Stimulated activated CD4-positive, alpha-beta T cell treated with anti-CD3 and anti-CD28 coated beads, Interleukin-4, amount 100 ng/mL, for 48 hours (primary cell): ENCODE measurements around the gene SFMBT1.

Experiments used
- DNase-seq, 2 donors: peaks; one replicate each; pipeline ENCODE4 v3.0.0-alpha.2; 2020; ENCODE audit warnings: low read depth in 2 of 2

SFMBT1 gene, protein sequence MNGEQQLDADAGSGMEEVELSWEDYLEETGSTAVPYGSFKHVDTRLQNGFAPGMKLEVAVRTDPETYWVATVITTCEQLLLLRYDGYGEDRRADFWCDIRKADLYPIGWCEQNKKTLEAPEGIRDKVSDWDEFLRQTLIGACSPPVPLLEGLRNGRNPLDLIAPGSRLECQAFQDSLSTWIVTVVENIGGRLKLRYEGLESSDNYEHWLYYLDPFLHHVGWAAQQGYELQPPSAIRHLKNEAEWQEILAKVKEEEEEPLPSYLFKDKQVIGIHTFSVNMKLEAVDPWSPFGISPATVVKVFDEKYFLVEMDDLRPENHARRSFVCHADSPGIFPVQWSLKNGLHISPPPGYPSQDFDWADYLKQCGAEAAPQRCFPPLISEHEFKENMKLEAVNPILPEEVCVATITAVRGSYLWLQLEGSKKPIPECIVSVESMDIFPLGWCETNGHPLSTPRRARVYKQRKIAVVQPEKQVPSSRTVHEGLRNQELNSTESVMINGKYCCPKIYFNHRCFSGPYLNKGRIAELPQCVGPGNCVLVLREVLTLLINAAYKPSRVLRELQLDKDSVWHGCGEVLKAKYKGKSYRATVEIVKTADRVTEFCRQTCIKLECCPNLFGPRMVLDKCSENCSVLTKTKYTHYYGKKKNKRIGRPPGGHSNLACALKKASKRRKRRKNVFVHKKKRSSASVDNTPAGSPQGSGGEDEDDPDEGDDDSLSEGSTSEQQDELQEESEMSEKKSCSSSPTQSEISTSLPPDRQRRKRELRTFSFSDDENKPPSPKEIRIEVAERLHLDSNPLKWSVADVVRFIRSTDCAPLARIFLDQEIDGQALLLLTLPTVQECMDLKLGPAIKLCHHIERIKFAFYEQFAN

DNA sequence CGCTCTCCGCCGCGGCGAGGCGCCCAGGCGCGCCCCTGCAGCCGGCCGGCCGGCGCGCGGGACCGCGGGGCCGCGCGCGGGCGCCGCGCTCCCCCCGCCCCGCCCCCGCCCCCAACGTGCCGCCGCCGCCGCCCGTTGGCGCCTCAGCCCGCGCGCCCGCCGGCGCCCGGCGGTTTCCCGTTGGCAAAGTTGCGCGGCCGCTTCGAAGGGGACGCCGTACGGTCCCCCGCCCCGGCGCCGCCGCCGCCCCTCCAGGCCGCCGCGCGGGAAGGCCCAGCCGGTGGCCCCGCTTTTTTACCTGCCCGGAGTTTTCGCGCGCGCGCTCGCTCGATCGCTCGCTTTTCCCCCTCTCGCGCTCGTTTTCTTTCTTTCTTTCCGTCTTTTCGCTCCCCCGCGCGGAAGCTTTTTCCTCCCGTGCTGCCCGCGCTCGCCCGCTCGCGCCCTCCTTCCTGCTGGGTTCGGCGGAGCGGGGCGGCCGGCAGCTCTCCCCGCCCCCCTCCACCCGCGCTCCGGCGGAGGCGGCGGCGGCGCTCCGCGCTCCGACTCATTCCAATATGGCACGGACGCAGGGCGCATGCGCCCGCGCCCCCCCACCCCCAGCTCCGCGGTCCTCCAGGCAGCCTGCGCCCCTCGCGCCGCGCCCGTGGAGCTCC, at the start of gene SFMBT1:
Gene SFMBT1, minus strand, starts transcription at position 556 of the 653 bp plus-strand sequence. CDS start 76,945 bp downstream, outside the sequence.
- peak; percentile 63 to 71 for DNase-seq

DNA sequence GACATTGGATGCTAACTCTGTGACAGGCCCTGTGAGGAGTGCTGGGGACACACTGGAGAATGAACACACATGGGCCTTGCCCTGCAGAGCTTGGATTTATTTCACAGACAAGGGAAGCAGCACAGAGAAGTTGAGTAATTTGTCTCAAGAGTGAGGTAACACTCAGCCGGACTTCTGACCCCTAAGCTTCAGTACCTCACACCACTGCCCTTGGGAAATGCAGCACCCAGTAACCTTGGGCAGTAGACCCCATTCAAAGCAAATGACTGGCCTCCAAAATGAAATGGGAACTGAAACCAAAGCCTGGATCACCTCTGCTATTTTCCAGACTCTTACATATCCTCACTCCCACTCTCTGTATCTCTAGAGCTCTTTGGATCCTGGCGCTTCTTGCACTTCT, 47.1 kb upstream of the SFMBT1 start:
- no peak for DNase-seq

DNA sequence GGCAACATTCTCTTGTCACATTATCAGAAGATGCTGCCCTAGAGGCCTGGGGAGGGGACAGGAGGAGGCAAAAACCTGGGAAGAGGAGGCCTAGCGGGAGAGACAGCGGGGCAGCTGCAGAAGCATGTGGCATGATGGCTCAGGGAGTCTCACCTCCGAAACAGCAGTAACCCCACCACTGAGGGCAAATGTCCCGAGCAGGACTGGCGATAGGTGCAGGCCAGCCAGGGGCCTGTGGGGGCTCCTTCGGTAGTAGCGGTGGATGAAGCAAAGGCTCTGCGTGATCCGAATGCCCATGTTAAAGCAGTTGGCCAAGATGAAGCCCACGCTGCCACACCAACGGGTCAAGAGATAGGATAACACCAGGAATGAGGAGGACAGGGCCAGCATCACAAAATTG, 46.3 kb upstream of the SFMBT1 start:
- DNase-seq: no peak

DNA sequence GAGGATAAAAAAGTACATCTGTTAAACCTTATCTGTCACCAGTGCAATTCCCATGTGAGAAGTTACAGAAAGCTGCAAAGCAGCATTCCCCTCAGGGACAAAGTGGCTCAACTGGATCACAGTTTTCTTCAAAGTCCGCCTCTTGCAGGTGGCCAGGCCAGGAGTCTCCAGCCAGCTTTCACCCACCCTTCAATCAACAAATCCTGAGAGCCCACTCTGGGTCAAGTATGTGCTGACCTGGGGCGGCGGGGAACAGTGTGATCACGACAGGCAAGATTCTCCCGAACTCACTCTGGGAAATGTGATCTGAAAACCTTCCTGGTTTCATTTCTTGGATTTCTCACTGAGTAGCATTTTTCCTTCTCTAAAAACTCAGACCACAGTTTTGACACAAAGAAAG, 45.1 kb upstream of the SFMBT1 start:
- DNase-seq: no peak

DNA sequence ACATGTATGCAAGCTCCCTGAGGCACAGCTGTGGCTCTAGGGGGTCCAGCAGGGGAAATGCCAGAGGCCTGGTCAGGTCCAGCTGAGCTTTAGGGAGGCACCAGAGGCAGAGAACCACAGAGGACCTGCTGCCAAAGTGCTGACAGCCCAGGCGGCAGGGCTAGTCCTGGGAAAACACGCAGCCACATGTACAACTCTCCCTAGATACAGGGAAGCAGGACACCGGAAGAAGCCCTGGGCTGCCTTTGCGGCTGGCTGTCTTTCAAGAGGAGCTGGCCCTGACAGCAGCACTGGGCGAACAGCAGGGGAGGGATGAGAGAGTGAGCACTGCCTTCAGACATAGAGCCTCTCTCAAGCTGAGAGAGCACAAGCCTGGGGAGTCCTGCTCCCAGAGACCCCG, 43.6 kb upstream of the SFMBT1 start:
- DNase-seq: no peak

DNA sequence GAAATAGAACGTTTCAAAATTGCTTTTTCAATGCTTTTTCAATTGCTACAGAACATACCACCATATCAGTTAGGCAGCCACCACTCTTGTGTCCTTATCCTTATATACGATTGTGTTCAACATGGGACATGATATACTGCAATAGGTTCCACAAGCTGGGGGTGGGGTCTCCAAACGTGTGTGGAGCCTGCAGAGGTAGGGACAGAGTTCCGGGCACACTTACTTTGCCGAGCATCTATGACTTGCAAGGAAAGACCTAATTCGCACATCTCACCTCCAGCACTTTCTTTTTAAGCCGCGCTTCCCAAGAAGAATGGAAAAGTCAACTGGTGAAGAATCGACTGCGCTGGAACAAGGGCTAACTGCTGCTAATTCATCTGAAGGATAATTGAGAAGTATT, 39.6 kb upstream of the SFMBT1 start:
- DNase-seq: no peak

DNA sequence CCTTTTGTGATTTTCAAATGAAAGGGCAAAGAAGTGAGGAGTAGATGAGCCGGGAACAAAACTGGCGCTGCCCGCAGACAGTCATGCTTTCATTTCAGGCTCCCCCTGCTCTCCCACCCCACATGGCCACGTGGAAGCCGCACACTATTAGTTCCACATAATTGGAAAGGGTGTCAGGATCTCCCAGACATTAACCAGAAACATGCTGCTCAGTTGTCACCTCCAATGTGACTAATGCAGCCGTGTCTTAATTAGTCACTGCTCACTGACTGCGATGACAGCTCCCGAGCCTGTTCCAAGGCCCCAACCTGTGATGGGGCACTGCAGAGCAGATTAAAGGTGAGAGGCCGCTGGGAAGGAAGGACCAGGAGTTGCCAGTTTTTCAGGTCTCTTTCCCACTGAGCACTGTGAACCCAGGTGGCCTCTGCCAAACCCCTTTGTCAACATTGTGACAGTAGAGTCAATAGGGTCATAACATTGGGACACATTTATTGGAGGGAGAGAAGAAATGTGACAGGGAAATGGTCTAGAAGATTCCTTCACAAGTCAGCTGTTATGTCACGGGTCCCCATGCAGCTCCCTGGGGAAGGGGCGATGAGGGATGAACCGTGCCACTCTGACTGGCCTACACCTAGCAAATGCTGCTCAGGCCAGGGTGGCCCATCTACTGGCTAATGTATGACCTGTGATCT, 38.6 kb upstream of the SFMBT1 start:
- DNase-seq: no peak

DNA sequence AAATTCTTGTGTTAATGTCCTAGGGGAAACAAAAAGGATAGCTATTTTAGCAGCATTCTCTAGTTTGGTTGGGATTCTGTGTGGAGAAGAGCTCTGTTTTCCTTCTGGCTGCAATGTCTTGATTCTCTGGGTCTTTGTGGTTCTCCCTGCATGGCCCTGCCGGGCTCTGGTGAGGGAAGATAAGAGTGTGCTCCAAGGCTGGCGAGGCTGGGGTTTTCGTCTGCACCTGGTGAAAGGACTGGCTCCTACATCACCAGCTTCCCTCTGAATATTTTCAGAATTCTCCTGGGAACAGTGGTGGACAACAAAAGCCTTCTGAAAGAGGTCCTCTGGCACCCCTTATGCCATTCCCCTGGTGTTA, 38.1 kb upstream of the SFMBT1 start:
- no peak for DNase-seq

DNA sequence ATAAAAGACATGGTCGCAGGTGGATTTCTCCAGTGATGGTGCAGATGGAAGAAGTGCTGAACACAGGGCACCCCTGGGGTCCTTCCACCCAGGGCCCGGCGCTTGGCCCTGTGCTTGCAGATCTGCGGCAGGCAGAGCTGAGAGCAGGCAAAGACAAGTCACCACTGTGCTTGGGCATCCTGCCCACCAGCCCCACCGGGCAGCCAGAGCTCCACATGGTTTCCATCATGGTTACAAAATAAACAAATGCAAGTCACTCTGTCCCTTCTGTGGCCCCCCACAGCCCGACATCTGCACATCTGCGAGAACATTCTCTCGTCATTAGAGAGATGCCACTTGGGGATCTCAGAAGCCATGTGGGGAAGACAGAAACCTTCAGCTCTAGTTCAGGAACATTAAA, 37.6 kb upstream of the SFMBT1 start:
- no peak for DNase-seq

DNA sequence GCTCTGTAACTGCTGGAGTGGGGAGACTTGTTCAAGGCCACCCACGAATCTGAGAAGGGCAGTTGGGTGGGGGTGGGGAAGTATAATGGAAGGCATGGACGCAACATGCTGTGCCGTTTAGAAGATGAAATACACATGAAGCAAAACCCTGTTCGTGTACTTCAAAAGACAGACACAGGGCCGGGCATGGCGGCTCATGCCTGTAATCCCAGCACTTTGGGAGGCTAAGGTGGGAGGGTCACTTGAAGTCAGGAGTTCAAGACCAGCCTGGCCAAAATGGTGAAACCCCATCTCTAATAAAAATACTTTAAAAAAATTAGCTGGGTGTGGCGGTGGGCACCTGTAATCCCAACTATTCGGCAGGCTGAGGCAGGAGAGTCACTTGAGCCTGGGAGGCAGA, 36.9 kb upstream of the SFMBT1 start:
- DNase-seq: no peak

DNA sequence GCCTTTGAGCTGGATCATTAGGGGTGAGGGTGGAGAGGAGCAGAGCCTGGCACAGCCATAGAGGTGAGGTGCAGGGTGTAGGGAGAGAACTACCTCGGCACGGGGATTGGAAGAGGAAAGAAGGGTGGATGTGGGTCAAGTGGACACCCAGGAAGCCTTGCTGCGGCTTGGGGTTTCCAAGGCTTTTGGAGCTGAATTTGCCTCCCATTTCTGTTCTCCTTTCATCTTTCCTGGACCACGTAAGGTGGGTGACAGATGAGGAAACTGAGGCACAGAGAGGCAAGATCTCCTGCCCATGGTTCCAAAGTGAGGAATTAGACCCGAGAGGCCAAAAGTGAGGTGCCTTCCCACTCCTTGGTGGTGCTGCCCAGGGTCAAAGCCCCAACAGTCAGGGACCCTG, 35.4 kb upstream of the SFMBT1 start:
- DNase-seq: no peak

DNA sequence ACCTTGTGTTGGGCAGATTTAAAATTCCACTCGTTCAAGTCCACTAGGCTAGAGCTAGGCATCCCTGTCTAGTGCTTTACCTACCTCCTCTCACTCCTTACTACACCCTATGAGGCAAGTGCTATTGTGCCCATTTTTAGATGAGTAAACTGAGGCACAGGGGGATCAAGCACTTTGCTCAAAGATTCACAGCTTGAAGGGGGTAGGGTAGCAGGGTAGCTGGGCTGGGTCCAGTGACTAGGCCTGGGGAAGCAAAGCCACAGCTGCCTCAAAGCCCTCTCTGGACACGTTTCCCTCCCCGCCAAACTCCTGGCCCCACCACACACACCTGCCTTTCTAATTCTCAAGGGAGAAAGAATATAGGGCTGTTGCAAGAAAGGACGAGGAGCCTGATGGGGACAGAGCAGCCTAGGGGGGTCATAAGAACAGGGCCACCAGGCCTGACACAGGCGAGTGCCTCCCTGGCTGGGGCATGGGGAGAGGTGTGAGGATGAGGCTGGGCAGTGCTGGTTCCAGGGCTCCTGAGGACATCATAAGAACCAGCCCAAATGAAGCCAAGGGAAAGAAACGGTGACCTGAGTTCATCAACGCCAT, 34.8 kb upstream of the SFMBT1 start:
- DNase-seq: no peak

DNA sequence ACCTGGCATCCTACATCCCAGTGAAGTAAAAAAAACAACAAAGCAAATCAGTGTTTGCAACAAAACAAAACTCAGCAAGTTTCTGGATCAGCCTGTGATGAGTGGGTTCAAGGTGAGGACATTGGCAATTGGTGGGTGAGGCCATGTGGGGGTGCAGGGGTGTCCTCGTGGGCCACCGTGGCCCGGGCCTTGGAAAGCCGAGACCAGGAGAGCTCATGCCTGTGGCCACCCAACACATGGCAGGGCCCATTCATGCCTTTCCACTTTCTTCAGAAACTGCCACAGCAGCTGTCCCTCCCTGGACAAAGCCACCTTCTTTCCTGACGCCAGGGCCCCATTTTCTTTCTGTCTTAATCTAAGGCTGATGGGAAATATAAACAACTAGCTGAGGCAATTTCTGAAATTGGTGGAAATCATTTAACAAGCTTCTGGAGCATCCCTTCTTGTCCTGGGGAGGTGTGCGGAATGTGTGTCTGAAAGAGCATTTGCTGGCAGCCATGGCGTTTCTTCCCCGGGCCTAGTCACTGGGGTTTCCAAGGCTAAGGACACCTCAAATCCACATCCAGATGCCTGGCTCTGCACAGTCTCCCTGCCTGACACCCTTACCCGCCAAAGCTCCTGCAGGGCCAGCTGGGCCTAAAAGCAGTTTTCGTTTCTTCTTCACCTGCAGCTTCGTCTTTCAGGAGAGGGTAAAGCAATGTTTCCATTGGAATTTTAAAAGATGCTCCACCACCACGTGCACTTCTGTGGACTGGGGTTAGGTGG, 34.1 kb upstream of the SFMBT1 start:
- DNase-seq: no peak

DNA sequence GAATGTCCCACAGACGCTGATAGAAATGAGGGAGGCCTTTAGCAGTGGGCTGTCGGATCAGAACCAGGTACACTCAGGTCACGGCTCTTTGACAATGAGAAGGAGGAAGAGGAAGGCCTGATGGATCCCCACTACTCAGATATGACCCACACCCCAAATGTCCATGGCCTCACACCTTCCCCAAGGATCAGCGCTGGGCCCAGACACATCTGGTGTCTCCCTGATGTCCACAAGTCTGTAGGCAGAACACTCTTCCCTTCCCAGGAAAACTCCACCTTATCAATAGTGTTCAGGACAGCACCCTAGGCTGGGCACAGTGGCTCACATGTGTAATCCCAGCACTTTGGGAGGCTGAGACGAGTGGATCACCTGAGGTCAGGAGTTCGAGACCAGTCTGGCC, 33.3 kb upstream of the SFMBT1 start:
- no peak for DNase-seq

DNA sequence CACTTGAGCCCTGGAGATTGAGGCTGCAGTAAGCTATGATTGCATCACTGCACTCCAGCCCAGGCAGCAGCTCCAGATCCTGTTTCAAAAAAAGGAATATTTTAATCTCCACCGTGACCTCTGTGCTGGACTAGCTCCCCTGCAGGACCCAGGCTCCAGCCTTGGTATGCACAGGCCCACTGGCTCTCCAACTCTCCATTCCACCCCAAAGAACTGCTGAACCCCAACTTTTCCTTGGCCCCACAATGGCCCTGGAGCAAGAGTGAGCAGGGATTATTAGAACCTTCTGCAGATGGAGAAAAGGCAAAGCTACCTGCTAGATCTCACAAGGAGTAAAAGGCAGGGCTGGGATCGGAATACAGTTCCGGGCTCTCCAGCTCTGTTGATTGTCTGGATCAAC, 32.8 kb upstream of the SFMBT1 start:
- no peak for DNase-seq

DNA sequence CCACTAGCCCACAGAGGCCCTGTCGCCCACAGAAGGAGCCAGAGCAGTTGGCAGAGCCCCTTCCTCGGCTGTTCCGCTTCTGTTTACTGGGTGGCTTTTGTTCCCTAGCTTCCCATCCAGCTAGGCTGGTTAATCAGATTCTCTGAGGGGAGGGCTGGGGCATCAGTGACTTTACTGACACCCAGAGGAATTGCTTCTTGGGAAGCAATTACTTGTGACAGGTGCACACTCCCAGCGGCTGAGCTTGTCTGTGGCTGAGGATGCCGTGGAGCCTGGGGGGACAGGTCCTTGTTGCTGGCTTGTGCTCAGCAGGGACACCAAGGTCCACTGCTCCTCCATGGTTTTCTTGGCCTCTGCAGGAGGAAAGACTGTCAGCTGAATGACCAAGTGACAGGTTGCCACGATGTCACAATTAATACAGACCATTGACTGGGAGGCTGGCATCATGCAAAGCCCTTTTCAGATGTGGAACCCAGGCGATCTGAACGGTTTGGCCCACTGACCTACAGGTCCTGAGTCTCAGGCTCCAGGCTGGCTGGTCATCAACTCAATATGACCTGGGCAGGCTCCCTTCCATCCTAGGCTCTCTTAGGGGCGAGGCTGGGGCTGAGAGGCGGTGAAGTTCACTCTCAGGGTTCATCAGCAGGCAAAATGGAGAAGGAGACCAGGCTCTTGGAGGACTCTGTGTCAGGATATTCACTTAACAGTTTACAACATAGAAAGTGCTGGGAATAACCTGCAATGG, 31.8 kb upstream of the SFMBT1 start:
- no peak for DNase-seq

DNA sequence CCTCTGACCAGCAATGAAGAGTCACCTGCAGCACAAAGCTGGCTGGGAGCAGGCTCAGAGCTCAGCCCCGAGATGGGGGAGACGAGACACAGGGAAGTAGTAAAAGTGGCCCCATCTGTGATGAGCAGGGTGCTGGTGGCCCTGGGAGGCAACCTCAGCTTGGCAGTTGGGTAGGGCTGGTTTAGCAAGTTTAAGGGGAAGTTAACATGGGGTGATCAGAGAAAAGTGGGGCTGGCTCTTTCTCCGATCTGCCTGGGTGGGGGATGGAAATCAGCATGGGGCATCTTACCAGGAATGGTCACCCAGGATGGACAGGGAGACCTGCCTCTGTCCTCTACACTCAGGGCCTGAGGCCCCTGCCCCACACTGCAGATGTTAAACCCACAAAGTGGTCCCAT, 29.9 kb upstream of the SFMBT1 start:
- DNase-seq: no peak

DNA sequence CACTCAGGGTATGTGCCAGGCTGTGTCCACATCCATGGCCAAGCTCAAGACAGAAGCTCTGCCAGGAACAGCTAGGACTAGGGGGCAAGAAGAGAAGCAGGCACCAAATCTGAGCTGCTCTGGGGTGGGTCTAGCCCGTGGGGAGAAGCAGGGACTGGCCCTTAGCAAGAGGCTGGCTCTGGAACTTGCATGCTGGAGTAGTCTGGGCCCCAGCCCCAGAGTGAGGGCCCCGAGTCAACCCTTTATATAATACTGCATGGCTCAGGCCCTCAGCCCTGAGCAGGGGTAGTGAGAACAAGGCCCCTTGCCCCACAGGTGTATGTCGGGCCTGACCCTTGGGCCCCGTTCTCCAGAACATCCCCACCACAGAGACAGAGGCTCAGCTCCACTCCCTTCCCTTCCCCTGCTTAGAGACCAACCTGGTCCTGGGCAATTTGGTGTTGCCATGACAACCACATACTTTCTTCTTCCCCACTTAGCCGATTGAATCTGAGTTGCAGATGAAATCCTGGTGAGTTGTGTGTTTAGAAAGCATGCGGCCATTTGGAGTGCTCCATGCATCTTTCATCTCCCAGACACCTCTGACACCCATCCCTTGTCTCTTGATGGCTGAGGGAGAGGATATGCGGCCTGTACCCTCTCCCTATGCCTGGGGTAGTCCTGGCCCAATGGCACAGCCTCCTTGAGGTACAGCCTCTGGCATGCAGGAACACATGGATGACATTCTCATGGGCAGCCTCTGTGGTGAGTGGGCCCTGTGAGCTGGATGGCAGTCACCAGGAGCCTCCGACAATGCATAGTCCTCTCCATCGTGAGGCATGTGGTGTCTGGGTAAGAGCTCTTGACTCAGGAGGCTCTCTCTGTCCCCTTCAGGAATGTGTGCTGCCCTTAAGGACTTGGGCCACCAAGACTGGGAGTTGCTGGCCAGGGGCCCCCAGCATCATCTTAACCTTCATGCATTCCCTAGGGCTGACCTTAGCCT, 29.2 kb upstream of the SFMBT1 start:
- no peak for DNase-seq

DNA sequence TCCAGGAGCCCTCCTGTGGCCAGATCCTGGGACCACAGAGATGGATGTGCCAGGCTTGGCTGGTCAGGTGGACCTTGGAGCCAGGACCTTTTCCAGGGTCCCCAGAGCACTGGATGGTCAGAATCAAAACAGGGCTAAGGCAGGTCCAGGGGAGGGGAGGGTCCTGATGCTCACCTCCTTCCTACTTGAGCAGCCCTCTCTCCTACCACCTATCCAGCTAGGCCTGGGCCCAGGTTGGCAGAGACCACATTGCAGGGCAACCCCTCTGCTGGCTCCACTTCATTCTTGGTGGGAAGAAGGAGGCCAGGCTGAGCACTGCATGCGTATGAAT, 28.5 kb upstream of the SFMBT1 start:
- no peak for DNase-seq
